K562 (cell line): ENCODE measurements around the gene MRO. TPM values are rescaled to one million over a fixed set of nuclear protein-coding genes. Genes with fewer than 3 reads are reported as not detected.

Experiments used
- FOXK1 ChIP-seq: sonication (generic); formaldehyde crosslinking; IDR thresholded peaks from 2 replicates; pipeline ENCODE4 v1.8.0; 2022; ENCODE audit warnings: missing genetic modification reagents, mild to moderate bottlenecking, borderline replicate concordance
- PHB2 ChIP-seq: fragments of 450-650 bp; IDR thresholded peaks from 2 replicates; pipeline ENCODE4 v1.6.1; 2017; ENCODE audit warnings: low read depth
- PTRF ChIP-seq: fragments of 450-650 bp; IDR thresholded peaks from 2 replicates; pipeline ENCODE4 v1.6.1; 2016; ENCODE audit warnings: mild to moderate bottlenecking, missing genetic modification characterization, missing compliant biosample characterization
- SMARCB1 ChIP-seq: IDR thresholded peaks from 2 replicates; pipeline ENCODE4 v1.6.1; 2011; ENCODE audit warnings: improper control_type of control experiment, low read depth; ENCODE audit not compliant: insufficient read length
- ZBTB1 ChIP-seq: sonication (generic); formaldehyde crosslinking; IDR thresholded peaks from 2 replicates; pipeline ENCODE4 v1.8.1; 2023; ENCODE audit warnings: missing genetic modification reagents, low read depth, mild to moderate bottlenecking, borderline replicate concordance
- ZNF3 ChIP-seq: fragments of 250-450 bp; sonication (Bioruptor Pico); IDR thresholded peaks from 2 replicates; pipeline ENCODE4 v1.5.0; 2021; ENCODE audit warnings: mild to moderate bottlenecking, moderate library complexity
- ZNF77 ChIP-seq: fragments of 250-450 bp; sonication (Bioruptor Pico); IDR thresholded peaks from 2 replicates; pipeline ENCODE4 v1.5.0; 2020
- polyA plus RNA-seq, 8 experiments: library from polyadenylated mRNA; depleted of rRNA in 4 of 8; stranded (reverse) in 5 of 8; unstranded in 3 of 8; fragments of >200 nt; fragmentation: Nextera tagmentation in 2 of 8; fragmentation: Illumina TruSeq in 1 of 8; extraction: Ambion mirVana in 2 of 8; extraction: Trizol in 1 of 8; gene quantifications; 2 replicates each; pipeline versions ENCODE4 v1.2.1 to v1.2.3, GENCODE V29; 2011 to 2014; ENCODE audit warnings: inconsistent platforms in 1 of 8, missing spikeins in 1 of 8
- total RNA-seq, 7 experiments: library from RNA; depleted of rRNA in 6 of 7; stranded (reverse); fragments of >200 nt in 6 of 7; fragmentation: Illumina TruSeq in 2 of 7; extraction: Trizol in 2 of 7; gene quantifications; 2 replicates each; pipeline versions ENCODE4 v1.2.1 to v1.2.3, GENCODE V29; 2011 to 2021; ENCODE audit warnings: low replicate concordance in 1 of 7
- TF ChIP-seq, protein P1 (sequence below): sonication (generic); formaldehyde crosslinking; IDR thresholded peaks from 2 replicates; pipeline ENCODE4 v1.8.1; 2023; ENCODE audit warnings: mild to moderate bottlenecking, missing genetic modification reagents
- TF ChIP-seq, protein P2 (sequence below): fragments of 450-650 bp; IDR thresholded peaks from 2 replicates; pipeline ENCODE4 v1.6.1; 2016
- TF ChIP-seq, protein P3 (sequence below): sonication (generic); formaldehyde crosslinking; IDR thresholded peaks from 2 replicates; pipeline ENCODE4 v1.8.1; 2023; ENCODE audit warnings: mild to moderate bottlenecking, missing genetic modification reagents

Gene MRO
- total and polyA plus RNA-seq, 9 of the 15 experiments (the other 6 are each of a cell fraction or from before 2014, with no cell fraction given): 0.06 TPM; not detected in 8

DNA sequence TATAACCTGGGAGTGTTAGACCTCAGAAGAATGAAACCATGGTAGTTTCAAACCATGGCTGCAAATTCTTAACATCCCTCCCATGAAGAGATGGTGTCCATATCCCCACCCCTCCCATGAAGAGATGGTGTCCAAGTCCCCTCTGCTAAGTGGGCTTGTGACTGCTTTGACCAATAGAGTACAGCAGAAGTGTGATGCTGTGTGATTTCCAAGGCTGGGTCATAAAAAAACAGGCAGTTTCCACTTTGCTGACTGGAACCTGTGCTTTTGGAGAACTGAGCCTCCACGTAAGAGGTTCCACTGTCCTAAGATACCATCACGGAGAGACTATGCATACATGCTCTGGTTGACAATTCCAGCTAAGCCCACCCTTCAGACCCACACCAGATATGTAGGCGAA lies 65.5 kb downstream of the MRO start (continued):
- TF ChIP-seq, protein P1, sequence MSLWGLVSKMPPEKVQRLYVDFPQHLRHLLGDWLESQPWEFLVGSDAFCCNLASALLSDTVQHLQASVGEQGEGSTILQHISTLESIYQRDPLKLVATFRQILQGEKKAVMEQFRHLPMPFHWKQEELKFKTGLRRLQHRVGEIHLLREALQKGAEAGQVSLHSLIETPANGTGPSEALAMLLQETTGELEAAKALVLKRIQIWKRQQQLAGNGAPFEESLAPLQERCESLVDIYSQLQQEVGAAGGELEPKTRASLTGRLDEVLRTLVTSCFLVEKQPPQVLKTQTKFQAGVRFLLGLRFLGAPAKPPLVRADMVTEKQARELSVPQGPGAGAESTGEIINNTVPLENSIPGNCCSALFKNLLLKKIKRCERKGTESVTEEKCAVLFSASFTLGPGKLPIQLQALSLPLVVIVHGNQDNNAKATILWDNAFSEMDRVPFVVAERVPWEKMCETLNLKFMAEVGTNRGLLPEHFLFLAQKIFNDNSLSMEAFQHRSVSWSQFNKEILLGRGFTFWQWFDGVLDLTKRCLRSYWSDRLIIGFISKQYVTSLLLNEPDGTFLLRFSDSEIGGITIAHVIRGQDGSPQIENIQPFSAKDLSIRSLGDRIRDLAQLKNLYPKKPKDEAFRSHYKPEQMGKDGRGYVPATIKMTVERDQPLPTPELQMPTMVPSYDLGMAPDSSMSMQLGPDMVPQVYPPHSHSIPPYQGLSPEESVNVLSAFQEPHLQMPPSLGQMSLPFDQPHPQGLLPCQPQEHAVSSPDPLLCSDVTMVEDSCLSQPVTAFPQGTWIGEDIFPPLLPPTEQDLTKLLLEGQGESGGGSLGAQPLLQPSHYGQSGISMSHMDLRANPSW (CRISPR knock-in tag): no peak
- TF ChIP-seq, protein P2, sequence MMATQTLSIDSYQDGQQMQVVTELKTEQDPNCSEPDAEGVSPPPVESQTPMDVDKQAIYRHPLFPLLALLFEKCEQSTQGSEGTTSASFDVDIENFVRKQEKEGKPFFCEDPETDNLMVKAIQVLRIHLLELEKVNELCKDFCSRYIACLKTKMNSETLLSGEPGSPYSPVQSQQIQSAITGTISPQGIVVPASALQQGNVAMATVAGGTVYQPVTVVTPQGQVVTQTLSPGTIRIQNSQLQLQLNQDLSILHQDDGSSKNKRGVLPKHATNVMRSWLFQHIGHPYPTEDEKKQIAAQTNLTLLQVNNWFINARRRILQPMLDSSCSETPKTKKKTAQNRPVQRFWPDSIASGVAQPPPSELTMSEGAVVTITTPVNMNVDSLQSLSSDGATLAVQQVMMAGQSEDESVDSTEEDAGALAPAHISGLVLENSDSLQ: no peak
- TF ChIP-seq ZNF3: no peak
- TF ChIP-seq PTRF (tag): no peak
- TF ChIP-seq, protein P3, sequence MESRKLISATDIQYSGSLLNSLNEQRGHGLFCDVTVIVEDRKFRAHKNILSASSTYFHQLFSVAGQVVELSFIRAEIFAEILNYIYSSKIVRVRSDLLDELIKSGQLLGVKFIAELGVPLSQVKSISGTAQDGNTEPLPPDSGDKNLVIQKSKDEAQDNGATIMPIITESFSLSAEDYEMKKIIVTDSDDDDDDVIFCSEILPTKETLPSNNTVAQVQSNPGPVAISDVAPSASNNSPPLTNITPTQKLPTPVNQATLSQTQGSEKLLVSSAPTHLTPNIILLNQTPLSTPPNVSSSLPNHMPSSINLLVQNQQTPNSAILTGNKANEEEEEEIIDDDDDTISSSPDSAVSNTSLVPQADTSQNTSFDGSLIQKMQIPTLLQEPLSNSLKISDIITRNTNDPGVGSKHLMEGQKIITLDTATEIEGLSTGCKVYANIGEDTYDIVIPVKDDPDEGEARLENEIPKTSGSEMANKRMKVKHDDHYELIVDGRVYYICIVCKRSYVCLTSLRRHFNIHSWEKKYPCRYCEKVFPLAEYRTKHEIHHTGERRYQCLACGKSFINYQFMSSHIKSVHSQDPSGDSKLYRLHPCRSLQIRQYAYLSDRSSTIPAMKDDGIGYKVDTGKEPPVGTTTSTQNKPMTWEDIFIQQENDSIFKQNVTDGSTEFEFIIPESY (CRISPR knock-in tag): no peak
- no peak for TF ChIP-seq SMARCB1
- TF ChIP-seq PHB2: no peak
- no peak for TF ChIP-seq ZNF77 (CRISPR knock-in tag)
- TF ChIP-seq ZBTB1: no peak
- no peak for TF ChIP-seq FOXK1 (CRISPR knock-in tag)
